HepG2 (cell line): ENCODE data around the gene CDC37. TPM values are rescaled to one million over a fixed set of nuclear protein-coding genes. Genes with fewer than 3 reads are reported as not detected.

Experiments used
- ATAC-seq: fragments of 200-7000 bp; cut with Tn5 transposase; 3 replicates; pipeline ENCODE4 v1.9.1; 2020; ENCODE audit warnings: mild to moderate bottlenecking, moderate library complexity
- BruUV-seq: library from RNA; stranded (reverse); fragments of 400-500 nt; replicated peaks from 2 replicates; lab custom pipeline; 2021; lab: Mats Ljungman, UMichigan
- CTCF ChIA-PET: fragments of 300-600 bp; formaldehyde crosslinking; extraction: SDS; loops from one replicate; lab custom pipeline; 2021; ENCODE audit warnings: low total read pairs, inconsistent platforms, low intra/inter-chr PET ratio; lab: Yijun Ruan, JAX
- POLR2A ChIA-PET: fragments of 350-600 bp; sonication (Branson Sonifier 250); formaldehyde crosslinking; loops from one replicate; lab custom pipeline; 2020; ENCODE audit warnings: antibody characterized with exemption, inconsistent platforms; lab: Yijun Ruan, JAX
- DNase-seq: peaks from one replicate; pipeline ENCODE4 v3.0.0-alpha.2; 2015; ENCODE audit warnings: low spot score
- FAIRE-seq: peaks from 3 replicates; lab custom pipeline; 2011; peaks lifted over from hg19 to GRCh38; lab: Jason Lieb, UNC
- H2AFZ ChIP-seq: one replicate; pipeline ENCODE4 v1.6.1; 2011; ENCODE audit warnings: low read length, inconsistent platforms
- H3K27ac ChIP-seq: fragments of 300-600 bp; 3 replicates; pipeline ENCODE4 v1.8.0; 2011; ENCODE audit warnings: mixed run types, mild to moderate bottlenecking, mixed read lengths, low read length, inconsistent platforms; ENCODE audit not compliant: insufficient read depth; ENCODE audit errors: extremely low read length
- H3K27me3 ChIP-seq, 2 experiments: fragments of 200-600 bp in 1 of 2; 2 replicates in 1 of 2; 3 replicates in 1 of 2; pipeline versions ENCODE4 v1.6.0 to v1.8.0; 2011; ENCODE audit warnings: low read length in 2 of 2, mild to moderate bottlenecking in 2 of 2, moderate library complexity in 2 of 2, inconsistent platforms in 1 of 2; ENCODE audit not compliant: insufficient read depth in 2 of 2, control insufficient read depth in 1 of 2
- H3K36me3 ChIP-seq, 2 experiments: fragments of 200-600 bp in 1 of 2; replicated peaks in 1 of 2; 2 replicates in 1 of 2; 3 replicates in 1 of 2; pipeline versions ENCODE4 v1.5.1 to v1.8.0; 2011; ENCODE audit warnings: low read length in 2 of 2, inconsistent platforms in 1 of 2; ENCODE audit not compliant: insufficient read depth in 2 of 2, control insufficient read depth in 1 of 2
- H3K4me1 ChIP-seq: 2 replicates; pipeline ENCODE4 v1.5.1; 2012; ENCODE audit warnings: low read length, inconsistent platforms; ENCODE audit not compliant: insufficient read depth
- H3K4me2 ChIP-seq: 2 replicates; pipeline ENCODE4 v1.6.0; 2011; ENCODE audit warnings: low read depth, low read length, inconsistent platforms
- H3K4me3 ChIP-seq, 3 experiments: fragments of 200-600 bp in 1 of 3; sonication (generic), shearing (Covaris generic) in 1 of 3; replicated peaks in 1 of 3; 2 replicates each; pipeline ENCODE4 v1.5.1; 2011 to 2016; ENCODE audit warnings: low read length in 3 of 3, inconsistent platforms in 2 of 3, low read depth in 2 of 3, mild to moderate bottlenecking in 2 of 3, control low read depth in 1 of 3, mixed read lengths in 1 of 3; ENCODE audit not compliant: insufficient read depth in 1 of 3
- H3K79me2 ChIP-seq: one replicate; pipeline ENCODE4 v1.6.1; 2011; ENCODE audit warnings: low read length, inconsistent platforms; ENCODE audit not compliant: insufficient read depth
- H3K9ac ChIP-seq: 2 replicates; pipeline ENCODE4 v1.6.0; 2011; ENCODE audit warnings: mild to moderate bottlenecking, low read depth, low read length, inconsistent platforms; ENCODE audit not compliant: insufficient read depth
- H3K9me3 ChIP-seq: 2 replicates; pipeline ENCODE4 v1.5.1; 2012; ENCODE audit warnings: mild to moderate bottlenecking, low read length
- H4K20me1 ChIP-seq: 2 replicates; pipeline ENCODE4 v1.6.0; 2011; ENCODE audit warnings: inconsistent platforms, mild to moderate bottlenecking, low read length, moderate library complexity; ENCODE audit not compliant: insufficient read depth
- EP300 ChIP-seq, 3 experiments: sonication (generic) in 1 of 3; formaldehyde crosslinking in 1 of 3; IDR thresholded peaks; 2 replicates each; pipeline versions ENCODE4 v1.5.1 to v1.6.1; 2011 to 2020; ENCODE audit warnings: low read depth in 2 of 3, low read length in 2 of 3, borderline replicate concordance in 1 of 3, improper control_type of control experiment in 1 of 3, mild to moderate bottlenecking in 1 of 3, missing genetic modification reagents in 1 of 3, moderate library complexity in 1 of 3
- FLYWCH1 ChIP-seq: sonication (generic); formaldehyde crosslinking; IDR thresholded peaks from 2 replicates; pipeline ENCODE4 v1.8.1; 2023; ENCODE audit warnings: mild to moderate bottlenecking, missing genetic modification reagents
- GTF3A ChIP-seq: sonication (generic); formaldehyde crosslinking; conservative IDR thresholded peaks from 2 replicates; pipeline ENCODE4 v1.4.0; 2020; ENCODE audit warnings: mild to moderate bottlenecking, missing genetic modification reagents
- HOXA7 ChIP-seq: sonication (generic); formaldehyde crosslinking; IDR thresholded peaks from 2 replicates; pipeline ENCODE4 v1.8.1; 2022; ENCODE audit warnings: mild to moderate bottlenecking, missing genetic modification reagents, moderate library complexity
- KLF6 ChIP-seq: IDR thresholded peaks from 2 replicates; pipeline ENCODE4 v1.8.0; 2016; ENCODE audit warnings: missing biosample characterization, missing genetic modification reagents
- NR2F6 ChIP-seq, 2 experiments: IDR thresholded peaks; 2 replicates each; pipeline ENCODE4 v1.6.1; 2016; ENCODE audit warnings: antibody characterized with exemption in 1 of 2, mild to moderate bottlenecking in 1 of 2
- SAFB2 ChIP-seq: sonication (generic); formaldehyde crosslinking; IDR thresholded peaks from 2 replicates; pipeline ENCODE4 v1.5.1; 2020; ENCODE audit warnings: missing genetic modification reagents, low read depth, mild to moderate bottlenecking, borderline replicate concordance
- SRSF4 ChIP-seq: fragments of 200-400 bp; formaldehyde crosslinking; IDR thresholded peaks from one replicate; pipeline ENCODE4 v1.6.1; 2018; ENCODE audit warnings: mild to moderate bottlenecking, low read depth, low read length, moderate library complexity; ENCODE audit not compliant: poor library complexity, severe bottlenecking
- UBTF ChIP-seq: sonication (generic); formaldehyde crosslinking; IDR thresholded peaks from 2 replicates; pipeline ENCODE4 v1.4.0; 2020; ENCODE audit warnings: mild to moderate bottlenecking, missing genetic modification reagents
- ZNF333 ChIP-seq: sonication (generic); formaldehyde crosslinking; IDR thresholded peaks from 2 replicates; pipeline ENCODE4 v1.4.0; 2020; ENCODE audit warnings: mild to moderate bottlenecking, missing genetic modification reagents, borderline replicate concordance
- ZNF468 ChIP-seq: sonication (generic); formaldehyde crosslinking; IDR thresholded peaks from 2 replicates; pipeline ENCODE4 v1.8.0; 2022; ENCODE audit warnings: mild to moderate bottlenecking, moderate library complexity, missing genetic modification reagents
- ZNF607 ChIP-seq: sonication (generic); formaldehyde crosslinking; IDR thresholded peaks from 2 replicates; pipeline ENCODE4 v1.5.1; 2020; ENCODE audit warnings: missing genetic modification reagents, mild to moderate bottlenecking, borderline replicate concordance
- ZNF747 ChIP-seq: sonication (generic); formaldehyde crosslinking; IDR thresholded peaks from 2 replicates; pipeline ENCODE4 v1.8.1; 2023; ENCODE audit warnings: missing genetic modification reagents, mild to moderate bottlenecking, borderline replicate concordance
- WGBS: methylation state at CpG from one replicate; pipeline ENCODE4 v1.1.6; 2017; ENCODE audit warnings: low lambda C conversion rate; 5-methylcytosine and 5-hydroxymethylcytosine counted together
- in situ Hi-C: cut with HindIII; loops from 2 replicates; pipeline ENCODE4 v1.10.0; 2017; ENCODE audit warnings: low pct_unique_long_range_greater_than_20kb; ENCODE audit not compliant: extremely low pct_ligation_motif_present
- intact Hi-C: fragments of 100-400 bp; cut with micrococcal nuclease; formaldehyde crosslinking; loops from one replicate; pipeline ENCODE4 v1.10.0; 2022; ENCODE audit not compliant: unreplicated experiment
- polyA plus RNA-seq, 8 experiments: library from polyadenylated mRNA; depleted of rRNA in 3 of 8; stranded (reverse) in 7 of 8; unstranded in 1 of 8; fragments of >200 nt; fragmentation: Illumina TruSeq in 4 of 8; extraction: Trizol in 4 of 8; gene quantifications; 2 replicates each; pipeline versions ENCODE4 v1.2.1 to v1.2.3, GENCODE V29; 2011 to 2016; ENCODE audit warnings: low read depth in 4 of 8, missing spikeins in 1 of 8, mixed read lengths in 1 of 8; ENCODE audit not compliant: insufficient read depth in 1 of 8
- total RNA-seq, 5 experiments: library from RNA; depleted of rRNA; stranded (reverse); fragments of >200 nt; fragmentation: Illumina TruSeq; extraction: Trizol; gene quantifications; 2 replicates each; pipeline ENCODE4 v1.2.3, GENCODE V29; 2016; ENCODE audit warnings: low read depth in 1 of 5
- TF ChIP-seq, protein P1 (sequence below): sonication (generic); formaldehyde crosslinking; IDR thresholded peaks from 2 replicates; pipeline ENCODE4 v1.4.0; 2020; ENCODE audit warnings: mild to moderate bottlenecking, missing genetic modification reagents
- TF ChIP-seq, protein P2 (sequence below): sonication (generic); IDR thresholded peaks from 2 replicates; pipeline ENCODE4 v1.6.1; 2016; ENCODE audit warnings: low read depth, borderline replicate concordance
- TF ChIP-seq, protein P3 (sequence below): IDR thresholded peaks from 2 replicates; pipeline ENCODE4 v1.6.1; 2016; ENCODE audit warnings: missing compliant biosample characterization, missing genetic modification reagents, borderline replicate concordance

CDC37 gene
- total and polyA plus RNA-seq, 2 of the 13 experiments (the other 11 are each of a cell fraction or from before 2014, with no cell fraction given) = 158 to 177 TPM

DNA sequence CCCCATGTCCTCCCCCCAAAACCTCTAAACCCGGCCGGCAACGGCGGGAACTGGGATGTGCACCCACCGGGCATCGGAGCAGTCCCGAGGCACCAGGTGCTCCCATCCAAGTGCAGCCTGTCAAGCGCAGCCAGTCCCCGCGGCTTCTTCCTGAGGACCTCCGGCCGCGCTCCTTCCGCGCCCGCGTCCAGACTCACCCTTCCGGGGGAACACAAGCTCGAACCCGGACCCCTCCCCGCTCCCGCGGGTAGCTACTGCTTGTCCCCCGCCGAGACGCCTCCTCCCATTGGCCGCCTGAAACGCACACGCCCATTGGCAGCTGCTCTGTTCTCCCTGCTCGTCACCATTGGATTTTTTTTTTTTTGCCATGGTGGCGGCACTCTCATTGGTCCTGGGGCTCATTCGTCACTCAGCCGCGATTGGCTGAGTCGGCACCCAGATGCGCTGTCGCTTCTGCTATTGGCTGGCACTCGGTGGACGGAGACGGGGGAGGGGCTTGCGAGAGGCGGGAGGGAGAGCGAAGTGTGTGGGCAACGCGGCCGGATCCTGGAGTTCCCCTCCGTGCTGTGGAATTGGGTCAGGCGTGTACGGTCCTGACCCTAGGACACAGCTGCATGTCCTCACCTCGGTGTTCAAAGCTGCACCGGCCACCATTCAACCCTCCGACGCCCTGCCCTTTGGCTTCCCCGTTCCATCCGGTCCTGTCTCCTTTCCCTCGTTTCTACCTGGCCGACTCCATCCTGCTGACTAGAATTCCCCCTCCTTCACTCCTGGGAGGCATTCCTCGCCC is 22.8 kb downstream of the CDC37 start, which contains the start of gene TYK2 (continued):
- TF ChIP-seq EP300 (IDR thresholded peaks at IDR 0.05; ENCODE audit: low read depth in 2 of 2, low read length in 2 of 2) (peak in 1 of 2 experiments; percentile 6; a peak in 1 of 4 replicates), EP300 (CRISPR knock-in tag; IDR thresholded peaks at IDR 0.05; ENCODE audit: borderline replicate concordance) (peak; percentile 18; the same call in 1 of the 2 replicates), SRSF4 (no peak), ZNF607 (CRISPR knock-in tag) (no peak; the same call in none of the 2 replicates), ZNF468 (CRISPR knock-in tag) (0 out of 2 replicates have a peak, but pooled peaks have one; percentile 64), SAFB2 (no peak), NR2F6 (IDR thresholded peaks at IDR 0.05) (no peak), NR2F6 (CRISPR knock-in tag; IDR thresholded peaks at IDR 0.05) (no peak; the same call in 1 of the 2 replicates), FLYWCH1 (CRISPR knock-in tag) (no peak)

DNA sequence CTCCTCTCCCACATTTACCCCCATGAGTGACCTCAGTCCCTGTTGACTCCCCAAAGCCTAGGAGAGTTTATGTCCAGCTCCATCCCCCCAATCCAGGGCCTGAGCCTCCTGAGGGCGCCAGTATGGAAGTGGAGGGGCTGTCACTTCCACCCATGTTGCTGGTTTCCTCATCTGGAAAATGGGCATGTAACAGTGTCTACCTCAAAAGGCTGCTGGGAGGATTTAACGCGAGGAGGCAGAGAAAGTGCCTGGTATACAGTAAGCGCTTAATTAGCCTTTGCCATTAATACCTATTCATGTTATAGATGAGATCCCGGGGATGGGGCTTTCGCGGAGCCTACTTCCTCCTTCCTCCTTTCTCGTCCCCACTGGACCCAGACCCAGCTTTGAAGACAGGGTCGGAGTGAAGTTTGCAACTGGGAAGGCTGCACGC is 23.4 kb downstream of the CDC37 start:
- Histone ChIP-seq H3K4me1 (peaks cover 38% of the 10 kb centered on the region), H3K9ac (peak overlapping the region; percentile 82), H3K79me2 (peaks cover 8% of the 10 kb centered on the region), H2AFZ (peak overlapping the region; percentile 68), H3K4me3 (peak overlapping the region; percentile 90 to 98 (median 91)), H3K36me3 (peaks cover 5 to 9% of the 10 kb centered on the region in 2 experiments; a peak in 3 of 5 replicates), H3K9me3 (no peaks in the 10 kb centered on the region), H4K20me1 (no peaks in the 10 kb centered on the region), H3K4me2 (peak overlapping the region; percentile 90), H3K27me3 (no peaks in the 10 kb centered on the region; a peak in 1 of 5 replicates), H3K27ac (peak overlapping the region; percentile 59)
- WGBS = 0% methylated on average over 7 of the region's 10 CpGs
- in situ Hi-C loops (loop anchor here (5.0 kb wide), 1 partner anchor 43 kb away; the partner anchor contains the start of gene ICAM3), intact Hi-C loops (no loop called here)
- POLR2A ChIA-PET = interaction anchor here (0.8 to 3.9 kb wide), 15 partner anchors 9 to 185 kb away, joined by 3 to 61 read pairs (median 6); partner anchors contain the start of genes CDC37, DNMT1, FDX2 and ICAM1
- CTCF ChIA-PET = no interaction called here
- BruUV-seq = TSS peak; percentile 96
- ATAC-seq (no peak), FAIRE-seq (no peak), DNase-seq (no peak)
- TF ChIP-seq ZNF333 (CRISPR knock-in tag) (no peak), GTF3A (no peak), KLF6 (CRISPR knock-in tag) (0 out of 2 replicates have a peak, but pooled peaks have one; percentile 12), UBTF (CRISPR knock-in tag) (no peak), ZNF747 (CRISPR knock-in tag) (no peak), HOXA7 (peak; percentile 52; the same call in 1 of the 2 replicates)
- TF ChIP-seq, protein P1, sequence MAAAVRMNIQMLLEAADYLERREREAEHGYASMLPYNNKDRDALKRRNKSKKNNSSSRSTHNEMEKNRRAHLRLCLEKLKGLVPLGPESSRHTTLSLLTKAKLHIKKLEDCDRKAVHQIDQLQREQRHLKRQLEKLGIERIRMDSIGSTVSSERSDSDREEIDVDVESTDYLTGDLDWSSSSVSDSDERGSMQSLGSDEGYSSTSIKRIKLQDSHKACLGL (CRISPR knock-in tag) = no peak
- TF ChIP-seq, protein P2, sequence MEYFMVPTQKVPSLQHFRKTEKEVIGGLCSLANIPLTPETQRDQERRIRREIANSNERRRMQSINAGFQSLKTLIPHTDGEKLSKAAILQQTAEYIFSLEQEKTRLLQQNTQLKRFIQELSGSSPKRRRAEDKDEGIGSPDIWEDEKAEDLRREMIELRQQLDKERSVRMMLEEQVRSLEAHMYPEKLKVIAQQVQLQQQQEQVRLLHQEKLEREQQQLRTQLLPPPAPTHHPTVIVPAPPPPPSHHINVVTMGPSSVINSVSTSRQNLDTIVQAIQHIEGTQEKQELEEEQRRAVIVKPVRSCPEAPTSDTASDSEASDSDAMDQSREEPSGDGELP = no peak
- TF ChIP-seq, protein P3, sequence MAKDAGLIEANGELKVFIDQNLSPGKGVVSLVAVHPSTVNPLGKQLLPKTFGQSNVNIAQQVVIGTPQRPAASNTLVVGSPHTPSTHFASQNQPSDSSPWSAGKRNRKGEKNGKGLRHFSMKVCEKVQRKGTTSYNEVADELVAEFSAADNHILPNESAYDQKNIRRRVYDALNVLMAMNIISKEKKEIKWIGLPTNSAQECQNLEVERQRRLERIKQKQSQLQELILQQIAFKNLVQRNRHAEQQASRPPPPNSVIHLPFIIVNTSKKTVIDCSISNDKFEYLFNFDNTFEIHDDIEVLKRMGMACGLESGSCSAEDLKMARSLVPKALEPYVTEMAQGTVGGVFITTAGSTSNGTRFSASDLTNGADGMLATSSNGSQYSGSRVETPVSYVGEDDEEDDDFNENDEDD = no peak
